Stimulated activated naive CD8-positive, alpha-beta T cell treated with anti-CD3 and anti-CD28 coated beads, Interleukin-15, Interleukin-2, amounts not matched to agents 100 ng/mL and 50 ng/mL, for 24 hours (primary cell): ENCODE results near the gene MYRF.

Experiments
- H3K27ac Mint-ChIP-seq: one replicate; pipeline ENCODE4 v1.8.0; 2021; ENCODE audit warnings: mild to moderate bottlenecking, mixed read lengths
- H3K27me3 Mint-ChIP-seq: one replicate; pipeline ENCODE4 v1.8.0; 2021; ENCODE audit warnings: mixed read lengths
- H3K36me3 Mint-ChIP-seq: one replicate; pipeline ENCODE4 v1.8.0; 2021; ENCODE audit warnings: low read depth, mixed read lengths
- H3K4me1 Mint-ChIP-seq: one replicate; pipeline ENCODE4 v1.8.0; 2021; ENCODE audit warnings: low read depth, mixed read lengths
- H3K4me3 Mint-ChIP-seq: one replicate; pipeline ENCODE4 v1.8.0; 2021; ENCODE audit warnings: mild to moderate bottlenecking, mixed read lengths
- H3K9me3 Mint-ChIP-seq: one replicate; pipeline ENCODE4 v1.8.0; 2021; ENCODE audit warnings: mixed read lengths

Gene MYRF

GRCh38 chr11:61769946-61770683, 17.7 kb downstream of the MYRF start:
- Mint-ChIP-seq H3K4me3 (no peak overlapping the region), H3K36me3 (no peaks in the 10 kb centered on the region), H3K4me1 (no peaks in the 10 kb centered on the region), H3K27ac (no peak overlapping the region), H3K9me3 (no peaks in the 10 kb centered on the region), H3K27me3 (no peaks in the 10 kb centered on the region)

GRCh38 chr11:61771195-61771894, 18.9 kb downstream of the MYRF start:
- Mint-ChIP-seq H3K4me1 (no peaks in the 10 kb centered on the region), H3K27me3 (peaks cover 1% of the 10 kb centered on the region)

GRCh38 chr11:61771985-61772455, 19.6 kb downstream of the MYRF start:
- H3K36me3 Mint-ChIP-seq = no peaks in the 10 kb centered on the region
- H3K4me3 Mint-ChIP-seq = no peak overlapping the region
- H3K27me3 Mint-ChIP-seq = peaks cover 4% of the 10 kb centered on the region
- H3K4me1 Mint-ChIP-seq = peaks cover 3% of the 10 kb centered on the region
- H3K27ac Mint-ChIP-seq = no peak overlapping the region
- no peaks in the 10 kb centered on the region for H3K9me3 Mint-ChIP-seq

More at GRCh38 chr11:61771195-61771894, 18.9 kb downstream of the MYRF start:
- Mint-ChIP-seq H3K9me3 (no peaks in the 10 kb centered on the region), H3K27ac (no peak overlapping the region), H3K36me3 (no peaks in the 10 kb centered on the region), H3K4me3 (no peak overlapping the region)

- Mint-ChIP-seq H3K4me3 (no peak overlapping the region), H3K27ac (no peak overlapping the region), H3K4me1 (peaks cover 6% of the 10 kb centered on the region), H3K9me3 (no peaks in the 10 kb centered on the region), H3K36me3 (no peaks in the 10 kb centered on the region), H3K27me3 (peaks cover 10% of the 10 kb centered on the region)
These were observed 20.9 kb downstream of the MYRF start for GRCh38 chr11:61773356-61773755.

- H3K36me3 Mint-ChIP-seq = no peaks in the 10 kb centered on the region
- peaks cover 10% of the 10 kb centered on the region for H3K27me3 Mint-ChIP-seq
- no peak overlapping the region for H3K4me3 Mint-ChIP-seq
- H3K9me3 Mint-ChIP-seq = no peaks in the 10 kb centered on the region
- H3K4me1 Mint-ChIP-seq = peaks cover 6% of the 10 kb centered on the region
- H3K27ac Mint-ChIP-seq = no peak overlapping the region
These were observed 21.4 kb downstream of the MYRF start for GRCh38 chr11:61773809-61774208.

- H3K4me1 Mint-ChIP-seq = peaks cover 6% of the 10 kb centered on the region
These were observed 22.0 kb downstream of the MYRF start for GRCh38 chr11:61774411-61774810.

GRCh38 chr11:61775106-61775505, 22.7 kb downstream of the MYRF start:
- H3K4me3 Mint-ChIP-seq = no peak overlapping the region
- H3K4me1 Mint-ChIP-seq = peaks cover 6% of the 10 kb centered on the region

More at GRCh38 chr11:61774411-61774810, 22.0 kb downstream of the MYRF start:
- no peaks in the 10 kb centered on the region for H3K9me3 Mint-ChIP-seq
- H3K36me3 Mint-ChIP-seq = no peaks in the 10 kb centered on the region
- no peak overlapping the region for H3K4me3 Mint-ChIP-seq
- peaks cover 10% of the 10 kb centered on the region for H3K27me3 Mint-ChIP-seq
- H3K27ac Mint-ChIP-seq = no peak overlapping the region

GRCh38 chr11:61775606-61776554, 23.4 kb downstream of the MYRF start:
- peaks cover 10% of the 10 kb centered on the region for H3K27me3 Mint-ChIP-seq
- no peaks in the 10 kb centered on the region for H3K9me3 Mint-ChIP-seq
- peaks cover 6% of the 10 kb centered on the region for H3K4me1 Mint-ChIP-seq
- H3K36me3 Mint-ChIP-seq = no peaks in the 10 kb centered on the region
- no peak overlapping the region for H3K4me3 Mint-ChIP-seq
- no peak overlapping the region for H3K27ac Mint-ChIP-seq

More at GRCh38 chr11:61775106-61775505, 22.7 kb downstream of the MYRF start:
- H3K27me3 Mint-ChIP-seq = peaks cover 10% of the 10 kb centered on the region
- H3K36me3 Mint-ChIP-seq = no peaks in the 10 kb centered on the region
- no peaks in the 10 kb centered on the region for H3K9me3 Mint-ChIP-seq
- H3K27ac Mint-ChIP-seq = no peak overlapping the region

- Mint-ChIP-seq H3K9me3 (no peaks in the 10 kb centered on the region), H3K4me1 (peaks cover 6% of the 10 kb centered on the region), H3K27me3 (peaks cover 10% of the 10 kb centered on the region), H3K4me3 (no peak overlapping the region), H3K27ac (no peak overlapping the region), H3K36me3 (no peaks in the 10 kb centered on the region)
These were observed 24.2 kb downstream of the MYRF start for GRCh38 chr11:61776561-61777075.

- H3K27me3 Mint-ChIP-seq = peaks cover 10% of the 10 kb centered on the region
- no peaks in the 10 kb centered on the region for H3K36me3 Mint-ChIP-seq
- H3K9me3 Mint-ChIP-seq = no peaks in the 10 kb centered on the region
- H3K27ac Mint-ChIP-seq = no peak overlapping the region
- H3K4me3 Mint-ChIP-seq = no peak overlapping the region
- H3K4me1 Mint-ChIP-seq = peaks cover 6% of the 10 kb centered on the region
These were observed 25.0 kb downstream of the MYRF start for GRCh38 chr11:61777234-61778090.

GRCh38 chr11:61778357-61778886, 26.0 kb downstream of the MYRF start:
- H3K27me3 Mint-ChIP-seq = peaks cover 10% of the 10 kb centered on the region
- H3K9me3 Mint-ChIP-seq = no peaks in the 10 kb centered on the region
- H3K36me3 Mint-ChIP-seq = no peaks in the 10 kb centered on the region
- H3K4me1 Mint-ChIP-seq = peaks cover 6% of the 10 kb centered on the region
- no peak overlapping the region for H3K4me3 Mint-ChIP-seq
- H3K27ac Mint-ChIP-seq = no peak overlapping the region

- no peak overlapping the region for H3K4me3 Mint-ChIP-seq
- no peaks in the 10 kb centered on the region for H3K9me3 Mint-ChIP-seq
- no peak overlapping the region for H3K27ac Mint-ChIP-seq
- no peaks in the 10 kb centered on the region for H3K36me3 Mint-ChIP-seq
- peaks cover 6% of the 10 kb centered on the region for H3K4me1 Mint-ChIP-seq
- H3K27me3 Mint-ChIP-seq = peaks cover 10% of the 10 kb centered on the region
These were observed 26.6 kb downstream of the MYRF start for GRCh38 chr11:61778920-61779650.
